GM20431 (cell line): ENCODE results near the gene SSBP2.
"Not testable (repeated sequence)": the region's sequence is repeated elsewhere in the genome, so short reads cannot be mapped to it uniquely, and the experiment has no call there.

ENCODE experiments used
- in situ Hi-C: fragments of 300-500 bp; cut with MseI, MboI; formaldehyde crosslinking; loops from one replicate; pipeline ENCODE4 v1.15.0; 2020; ENCODE audit warnings: low sequenced_read_pairs; ENCODE audit not compliant: unreplicated experiment

Gene SSBP2

GRCh38 chr5:81408496-81408895 lies 342.4 kb downstream of the SSBP2 start:
- in situ Hi-C loops: no loop called here

GRCh38 chr5:81407811-81408210 lies 343.1 kb downstream of the SSBP2 start:
- in situ Hi-C loops: not testable (repeated sequence)

GRCh38 chr5:81405126-81405891 lies 345.6 kb downstream of the SSBP2 start:
- in situ Hi-C loops: no loop called here

DNA sequence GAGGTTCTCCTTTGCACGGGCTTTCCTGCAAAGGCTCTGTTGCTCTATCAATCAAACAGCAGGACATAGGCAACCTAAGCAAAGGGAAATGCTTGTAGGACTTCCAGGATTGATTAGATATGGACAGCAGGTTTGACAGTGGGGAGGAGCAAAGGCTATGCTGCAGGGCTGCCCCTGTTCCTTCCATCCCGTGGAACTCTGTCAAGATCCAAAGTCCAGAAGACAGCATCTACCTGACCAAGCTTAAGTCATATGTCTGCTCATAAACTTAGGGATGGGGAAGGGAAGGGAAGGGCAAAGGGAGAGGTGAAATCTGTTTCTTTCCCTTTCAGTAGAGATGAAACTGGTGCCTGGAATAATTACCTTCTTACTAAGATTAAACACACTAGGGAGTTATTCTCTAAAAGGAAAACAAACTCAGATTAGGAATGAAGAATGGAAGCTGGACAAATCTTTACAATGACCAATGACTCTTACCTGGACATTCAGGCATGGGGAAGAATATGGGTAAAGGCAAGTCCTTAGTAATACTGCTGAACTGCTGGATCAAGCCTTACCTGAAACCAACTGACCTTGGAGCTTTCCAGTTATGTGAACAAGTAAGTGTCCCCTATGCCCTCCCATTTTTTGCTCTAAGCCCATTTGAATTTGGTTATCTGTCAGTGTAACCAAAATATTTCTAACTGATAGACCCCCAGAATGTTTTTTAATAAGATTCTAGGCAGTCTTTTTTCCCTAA lies 348.5 kb downstream of the SSBP2 start:
- in situ Hi-C loops: no loop called here

- in situ Hi-C loops: no loop called here
These were observed 349.6 kb downstream of the SSBP2 start for GRCh38 chr5:81401266-81401665.

DNA sequence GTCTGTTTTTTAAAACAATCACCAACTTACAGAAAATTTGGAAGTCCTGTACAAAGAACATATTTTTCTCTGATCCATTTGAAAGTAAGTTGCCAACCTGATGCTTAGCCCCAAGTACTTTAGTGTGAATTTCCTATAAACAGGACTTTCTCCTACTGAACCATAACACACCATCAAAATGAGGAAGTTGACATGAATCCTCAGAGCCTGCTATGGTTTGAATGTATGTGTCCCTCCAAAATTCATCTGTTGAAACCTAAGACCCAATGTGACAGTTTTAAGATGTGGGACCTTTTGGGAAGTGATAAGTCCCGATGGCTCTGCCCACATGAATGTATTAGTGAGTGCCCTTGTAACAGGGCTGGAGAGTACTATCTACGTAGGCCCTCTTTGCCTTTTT lies 350.5 kb downstream of the SSBP2 start:
- in situ Hi-C loops: no loop called here

- in situ Hi-C loops: no loop called here
These were observed 352.2 kb downstream of the SSBP2 start for GRCh38 chr5:81398741-81399140.

GRCh38 chr5:81397176-81397575 lies 353.7 kb downstream of the SSBP2 start:
- in situ Hi-C loops: no loop called here

- in situ Hi-C loops: no loop called here
These were observed 355.6 kb downstream of the SSBP2 start for GRCh38 chr5:81395262-81395661.

GRCh38 chr5:81393783-81394718 lies 356.8 kb downstream of the SSBP2 start, which contains the start of gene ACOT12:
Gene ACOT12 (minus strand): TSS chr5:81394134. CDS start chr5:81394114, 20 bp downstream.
- in situ Hi-C loops: no loop called here

DNA sequence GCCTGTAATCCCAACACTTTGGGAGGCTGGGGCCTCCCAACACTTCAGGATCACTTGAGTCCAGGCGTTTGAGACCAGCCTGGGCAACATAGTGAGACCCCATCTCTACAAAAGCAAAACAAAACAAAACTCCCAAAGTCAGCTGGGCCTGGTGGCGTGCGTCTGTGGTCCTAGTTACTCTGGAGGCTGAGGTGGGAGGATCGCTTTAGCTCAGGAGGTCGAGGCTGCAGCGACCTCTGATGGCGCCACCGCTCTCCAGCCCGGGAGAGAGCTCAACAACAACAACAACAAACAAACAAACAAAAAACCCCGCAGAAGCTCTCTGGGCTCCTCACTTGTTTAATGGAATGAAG lies 357.5 kb downstream of the SSBP2 start:
- in situ Hi-C loops: no loop called here

GRCh38 chr5:81389025-81389424 lies 361.9 kb downstream of the SSBP2 start:
- in situ Hi-C loops: no loop called here

- in situ Hi-C loops: no loop called here
These were observed 362.7 kb downstream of the SSBP2 start for GRCh38 chr5:81388169-81388568.

DNA sequence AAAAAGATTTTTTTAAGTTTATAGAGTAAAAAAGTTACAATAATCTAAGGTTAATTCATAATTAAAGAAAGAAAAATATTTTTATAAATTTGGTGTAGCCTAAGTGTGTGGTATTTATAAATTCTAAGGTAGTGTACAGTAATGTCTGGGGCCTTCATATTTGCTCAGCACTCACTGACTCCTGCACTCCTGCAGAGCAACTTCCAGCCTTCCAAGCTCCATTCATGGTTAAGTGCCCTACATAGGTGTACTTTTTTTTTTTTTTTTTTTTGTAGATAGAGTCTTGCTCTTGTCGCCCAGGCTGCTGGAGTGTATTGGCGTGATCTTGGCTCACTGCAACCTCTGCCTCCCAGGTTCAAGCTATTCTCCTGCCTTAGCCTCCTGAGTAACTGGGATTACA lies 367.0 kb downstream of the SSBP2 start:
- in situ Hi-C loops: no loop called here

- in situ Hi-C loops: no loop called here
These were observed 379.5 kb downstream of the SSBP2 start for GRCh38 chr5:81371354-81371876.

- in situ Hi-C loops: no loop called here
These were observed 380.0 kb downstream of the SSBP2 start for GRCh38 chr5:81370912-81371311.

GRCh38 chr5:81365541-81365940 lies 385.4 kb downstream of the SSBP2 start:
- in situ Hi-C loops: no loop called here

DNA sequence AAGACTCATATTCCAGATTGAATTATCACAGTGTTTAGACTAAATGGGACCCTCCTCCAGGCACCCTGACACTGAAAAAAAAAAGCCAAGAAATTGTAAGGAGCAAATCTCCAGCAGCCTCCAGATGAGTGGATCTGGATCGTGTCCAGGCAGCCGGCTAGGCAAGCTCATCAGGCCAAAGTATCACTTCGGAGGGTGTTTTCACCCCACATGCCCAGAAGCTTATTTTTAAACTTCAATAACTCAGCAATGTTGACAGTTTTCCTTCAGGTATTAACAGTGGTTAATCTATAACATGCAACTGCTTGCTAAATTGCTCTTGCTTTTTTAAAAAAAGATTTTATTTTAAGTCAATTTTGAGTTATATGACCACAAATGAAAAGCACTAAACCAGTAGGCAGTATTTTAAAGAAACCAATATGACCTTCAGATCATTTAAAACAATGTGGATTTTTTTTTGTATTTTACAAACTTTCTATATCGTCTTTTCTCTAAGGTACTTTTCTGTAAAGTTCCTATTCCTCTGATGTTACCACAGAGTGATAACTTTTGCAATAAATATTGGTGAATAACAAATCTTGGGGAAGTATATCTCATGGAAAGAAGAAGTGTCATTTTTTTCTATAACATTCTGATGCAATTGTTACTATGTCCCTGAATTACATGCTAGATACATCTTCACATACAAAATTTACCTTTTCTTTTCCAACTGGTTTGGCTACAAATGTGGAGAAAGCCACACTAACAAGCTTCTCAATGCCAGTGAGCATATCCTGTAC lies 387.6 kb downstream of the SSBP2 start:
- in situ Hi-C loops: no loop called here
